Progenitor cell of endocrine pancreas (in vitro differentiated cells): ENCODE measurements around the gene AKAP8L. TPM values are rescaled to one million over a fixed set of nuclear protein-coding genes. Genes with fewer than 3 reads are reported as not detected.

Experiments used
- DNase-seq: peaks from one replicate; pipeline ENCODE4 v3.0.0; 2021; ENCODE audit warnings: low spot score; ENCODE audit not compliant: unreplicated experiment
- H3K27ac Mint-ChIP-seq: 2 replicates; pipeline ENCODE4 v1.8.0; 2021; ENCODE audit warnings: mild to moderate bottlenecking, moderate library complexity, mixed read lengths
- H3K27me3 Mint-ChIP-seq: 2 replicates; pipeline ENCODE4 v1.8.0; 2021; ENCODE audit warnings: mixed read lengths
- H3K36me3 Mint-ChIP-seq: 2 replicates; pipeline ENCODE4 v1.8.0; 2022; ENCODE audit warnings: mixed read lengths; ENCODE audit not compliant: insufficient read depth
- H3K4me1 Mint-ChIP-seq: 2 replicates; pipeline ENCODE4 v1.8.0; 2021; ENCODE audit warnings: low read depth, mixed read lengths
- H3K4me3 Mint-ChIP-seq: 2 replicates; pipeline ENCODE4 v1.8.0; 2021; ENCODE audit warnings: low read depth, mild to moderate bottlenecking, moderate library complexity, mixed read lengths
- H3K9me3 Mint-ChIP-seq: 2 replicates; pipeline ENCODE4 v1.8.0; 2021; ENCODE audit warnings: low read depth, mixed read lengths
- CTCF ChIP-seq: fragments of 200-600 bp; sonication (generic); IDR thresholded peaks from one replicate; pipeline ENCODE4 v1.5.0; 2021; ENCODE audit warnings: antibody characterized with exemption, mild to moderate bottlenecking; ENCODE audit not compliant: unreplicated experiment
- total RNA-seq: library from RNA; stranded (reverse); gene quantifications from 2 replicates; pipeline ENCODE4 v1.2.1, GENCODE V29; 2021

The AKAP8L gene
- total RNA-seq, 1 donor from 2014 or later, result 228 TPM

- H3K36me3 Mint-ChIP-seq, result peaks cover 3% of the 10 kb centered on the region
- no peak overlapping the region for H3K4me3 Mint-ChIP-seq
- H3K9me3 Mint-ChIP-seq, result no peaks in the 10 kb centered on the region
- TF ChIP-seq CTCF, result no peak
- no peaks in the 10 kb centered on the region for H3K4me1 Mint-ChIP-seq
- H3K27ac Mint-ChIP-seq, result no peak overlapping the region
- no peaks in the 10 kb centered on the region for H3K27me3 Mint-ChIP-seq
- no peak for DNase-seq
Measured at GRCh38 chr19:15438577-15438976, 19.8 kb upstream of the AKAP8L start.

- H3K4me3 Mint-ChIP-seq, result no peak overlapping the region
- peaks cover 4% of the 10 kb centered on the region for H3K4me1 Mint-ChIP-seq
- DNase-seq, result no peak
- TF ChIP-seq CTCF, result no peak
- H3K27ac Mint-ChIP-seq, result no peak overlapping the region
- peaks cover 3% of the 10 kb centered on the region for H3K36me3 Mint-ChIP-seq
- no peaks in the 10 kb centered on the region for H3K9me3 Mint-ChIP-seq
- H3K27me3 Mint-ChIP-seq, result no peaks in the 10 kb centered on the region
Measured at GRCh38 chr19:15438124-15438496, 19.3 kb upstream of the AKAP8L start.

GRCh38 chr19:15437355-15438123 is 18.8 kb upstream of the AKAP8L start:
- H3K4me3 Mint-ChIP-seq, result no peak overlapping the region

GRCh38 chr19:15436826-15437110 is 18.0 kb upstream of the AKAP8L start:
- Mint-ChIP-seq H3K36me3 (peaks cover 3% of the 10 kb centered on the region), H3K27me3 (no peaks in the 10 kb centered on the region)

More at GRCh38 chr19:15437355-15438123, 18.8 kb upstream of the AKAP8L start:
- Mint-ChIP-seq H3K4me1 (peaks cover 6% of the 10 kb centered on the region), H3K27ac (no peak overlapping the region), H3K27me3 (no peaks in the 10 kb centered on the region), H3K36me3 (peaks cover 3% of the 10 kb centered on the region), H3K9me3 (no peaks in the 10 kb centered on the region)
- DNase-seq, result no peak
- no peak for TF ChIP-seq CTCF

GRCh38 chr19:15436012-15436825 is 17.4 kb upstream of the AKAP8L start:
- no peaks in the 10 kb centered on the region for H3K27me3 Mint-ChIP-seq
- peaks cover 13% of the 10 kb centered on the region for H3K4me1 Mint-ChIP-seq
- H3K9me3 Mint-ChIP-seq, result no peaks in the 10 kb centered on the region
- peaks cover 3% of the 10 kb centered on the region for H3K36me3 Mint-ChIP-seq
- no peak overlapping the region for H3K4me3 Mint-ChIP-seq
- no peak for TF ChIP-seq CTCF
- no peak for DNase-seq
- no peak overlapping the region for H3K27ac Mint-ChIP-seq

More at GRCh38 chr19:15436826-15437110, 18.0 kb upstream of the AKAP8L start:
- Mint-ChIP-seq H3K9me3 (no peaks in the 10 kb centered on the region), H3K27ac (no peak overlapping the region), H3K4me1 (peaks cover 7% of the 10 kb centered on the region), H3K4me3 (no peak overlapping the region)
- no peak for DNase-seq
- no peak for TF ChIP-seq CTCF
